ENCODE results near the gene MYH7B.

Gene MYH7B

DNA sequence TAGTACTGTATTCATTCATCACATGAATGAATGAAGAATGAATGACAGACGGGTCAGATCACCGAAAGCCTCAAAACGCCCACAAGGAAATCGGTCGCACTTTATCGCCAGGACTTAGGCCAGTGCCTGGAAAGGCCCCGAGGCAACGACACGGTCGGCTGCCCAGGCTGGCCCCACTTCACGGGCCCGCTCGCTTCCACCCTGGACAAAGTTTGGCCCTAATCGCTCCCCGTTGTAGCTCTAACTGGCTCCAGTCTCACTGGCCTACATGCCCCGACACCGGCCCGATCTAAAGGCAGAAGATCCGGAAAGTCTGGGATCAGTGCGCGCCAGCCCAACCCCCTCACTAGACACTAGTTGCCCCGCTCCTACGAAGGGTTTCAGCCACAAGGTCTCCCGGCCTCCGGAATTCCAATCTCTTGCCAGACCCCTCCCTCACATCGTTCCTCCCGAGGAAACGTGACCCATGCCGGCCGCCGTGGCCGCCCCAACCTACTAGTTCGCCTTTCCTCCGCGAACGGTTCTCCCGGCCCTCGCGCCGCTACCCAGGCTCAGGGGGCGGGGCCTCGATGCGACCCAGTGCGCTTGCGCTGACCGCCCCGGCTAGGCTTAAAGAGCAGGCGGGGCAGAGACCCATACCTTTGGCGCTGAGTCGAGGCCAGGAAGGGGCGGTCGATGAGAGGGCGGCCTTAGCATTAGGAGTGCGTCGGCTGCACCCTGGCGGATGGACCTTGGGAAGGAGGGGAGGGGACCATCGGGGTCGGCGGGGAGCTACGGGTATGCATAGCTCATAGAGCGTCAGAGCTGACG, at the start of gene MYH7B, which contains the start of gene GSS:
Gene MYH7B (plus strand): TSS at position 638 of the 810 bp plus-strand sequence. CDS start 22,138 bp downstream, outside the sequence.
Gene GSS (minus strand): TSS at position 576 of the 810 bp plus-strand sequence. CDS start 3,954 bp downstream, outside the sequence.
- peak; percentile 93 for DNase-seq (ENCODE audit: low spot score)

DNA sequence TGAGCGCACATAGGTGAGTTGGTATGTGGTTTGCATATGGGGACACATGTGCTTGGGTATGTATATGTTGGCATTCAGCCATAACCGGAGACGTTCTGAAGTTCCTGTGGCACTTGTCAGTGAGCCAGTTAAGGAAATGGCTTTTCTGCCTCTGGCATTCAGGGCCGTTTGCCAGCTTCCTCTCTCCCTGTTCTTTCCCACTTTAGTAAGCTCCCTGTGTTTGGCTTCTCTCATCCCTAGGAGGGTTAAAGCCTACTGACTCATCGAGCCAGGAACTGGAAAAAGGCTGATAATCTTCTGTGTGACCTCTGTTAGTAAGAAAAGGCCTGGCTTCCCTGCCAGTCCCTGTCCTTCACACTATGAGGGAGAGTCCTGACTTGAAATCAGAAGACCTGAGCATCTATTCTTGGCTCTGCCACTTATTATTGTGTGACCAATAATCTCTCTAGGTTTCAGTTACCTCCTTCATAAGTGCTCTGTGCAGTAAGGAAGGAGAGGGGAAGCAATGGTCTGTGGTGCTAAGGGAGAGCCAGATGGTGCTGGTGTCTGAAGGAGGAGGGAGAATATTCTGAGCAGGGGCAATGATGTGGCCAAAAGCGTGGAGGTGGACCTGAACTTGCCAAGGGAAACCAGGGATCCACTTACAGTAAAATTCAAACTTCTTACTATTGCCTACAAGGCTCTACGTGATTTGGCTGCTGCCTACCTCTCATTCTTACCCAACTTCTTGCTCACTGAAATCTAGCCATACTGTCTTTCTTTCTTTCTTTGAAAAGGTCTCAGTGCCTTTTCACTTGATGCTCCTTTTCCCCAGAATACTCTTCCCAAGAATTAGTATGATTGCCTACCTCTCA, 47.8 kb upstream of the MYH7B start:
- peak; percentile 32 for DNase-seq (ENCODE audit: low spot score)

DNA sequence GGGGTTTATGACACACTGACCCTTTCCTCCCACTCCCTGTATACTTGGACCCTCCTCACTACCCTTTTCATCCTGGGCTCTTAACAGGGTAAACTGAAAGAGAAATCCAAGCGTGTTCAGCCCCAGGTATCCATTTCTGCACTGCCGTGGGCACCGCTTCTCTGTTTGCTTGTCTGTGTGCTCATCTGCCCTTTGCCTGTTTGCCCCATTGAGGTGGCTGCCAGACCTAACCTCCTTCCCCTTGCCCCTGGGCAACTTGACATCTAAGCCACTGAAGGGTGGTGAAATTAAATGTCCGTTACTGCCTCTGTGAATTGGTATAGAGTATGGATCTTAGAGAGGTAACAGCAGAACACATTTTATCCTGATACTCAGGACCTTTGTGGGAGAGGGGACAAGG, 40.5 kb upstream of the MYH7B start:
- no peak for DNase-seq (ENCODE audit: low spot score)

DNA sequence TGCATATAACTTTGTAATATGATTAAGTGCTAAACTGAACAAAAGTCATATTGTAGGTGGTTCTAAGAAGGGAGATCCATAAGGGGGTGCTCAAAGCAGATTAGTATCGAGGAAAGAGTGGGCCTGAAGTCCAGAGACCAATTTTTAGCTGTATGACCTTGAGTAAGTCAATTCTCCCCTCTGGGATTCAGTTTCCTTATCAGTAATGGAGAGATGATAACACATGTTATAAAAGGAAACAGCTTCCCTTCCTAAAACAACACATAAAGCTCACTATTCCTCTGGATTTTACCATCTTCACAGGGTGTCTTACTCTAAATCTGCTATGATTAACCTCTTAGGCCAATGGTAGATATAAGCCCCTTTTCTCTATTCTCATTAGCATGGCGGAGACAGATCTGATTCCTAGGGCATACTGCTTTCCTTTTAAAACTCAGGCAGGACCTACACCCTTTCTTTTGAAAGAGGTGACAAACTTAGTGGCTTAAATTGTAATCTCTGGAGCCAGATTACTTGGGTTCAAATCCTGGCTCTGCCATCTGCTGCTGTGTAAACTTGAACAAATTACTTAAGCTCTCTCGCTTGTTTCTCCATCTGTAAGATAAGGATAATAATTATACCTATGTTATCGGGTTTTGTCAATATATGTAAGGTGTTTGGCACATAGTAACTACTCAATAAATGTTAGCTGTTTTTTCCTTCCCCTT, 39.8 kb upstream of the MYH7B start:
- no peak for DNase-seq (ENCODE audit: low spot score)

DNA sequence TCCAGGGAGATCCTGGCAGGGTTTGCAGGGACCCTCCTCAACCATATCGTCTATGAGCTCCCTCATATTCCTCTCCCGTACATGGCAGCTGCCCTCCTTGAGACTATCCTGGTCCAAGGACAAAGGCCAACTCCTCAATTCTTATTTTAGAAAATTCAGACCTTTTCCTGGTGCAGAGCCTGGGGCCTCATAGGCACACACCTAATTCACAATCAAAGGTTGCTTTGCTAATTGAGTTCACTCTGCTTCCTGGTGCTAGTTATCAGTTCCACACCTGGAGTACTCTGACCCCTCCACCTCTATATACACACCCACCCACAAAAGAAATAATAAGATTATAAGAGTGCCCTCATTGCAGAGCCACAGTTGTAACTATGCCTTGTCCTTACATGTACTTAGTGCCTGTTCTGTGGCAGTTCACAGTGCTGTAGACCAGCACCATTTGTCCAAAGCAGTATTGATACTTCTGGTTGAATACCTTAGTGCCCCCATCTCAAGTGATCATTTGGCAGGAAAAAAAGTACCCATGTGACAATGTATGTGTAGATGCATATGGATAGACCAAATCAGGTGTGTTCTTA, 38.8 kb upstream of the MYH7B start:
- no peak for DNase-seq (ENCODE audit: low spot score)

DNA sequence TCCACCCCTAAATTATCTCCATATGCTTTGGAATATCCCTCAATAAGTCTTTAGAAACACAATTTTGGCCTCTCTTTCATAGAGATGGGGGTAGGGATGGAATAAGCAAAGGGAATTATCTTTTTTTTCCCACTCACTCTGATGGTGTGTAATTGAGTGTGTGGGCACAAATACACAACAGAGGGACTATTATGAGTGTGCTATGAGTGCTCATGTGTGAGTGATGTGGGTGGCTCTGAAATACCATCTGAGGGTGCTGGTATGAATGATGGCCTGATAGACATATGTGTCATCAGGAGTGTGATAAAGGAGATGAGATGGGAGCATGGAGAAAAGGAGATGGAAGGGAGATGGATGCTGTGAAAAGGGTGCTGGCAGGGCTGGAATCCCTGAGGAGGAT, 35.6 kb upstream of the MYH7B start:
- DNase-seq (ENCODE audit: low spot score), result no peak

DNA sequence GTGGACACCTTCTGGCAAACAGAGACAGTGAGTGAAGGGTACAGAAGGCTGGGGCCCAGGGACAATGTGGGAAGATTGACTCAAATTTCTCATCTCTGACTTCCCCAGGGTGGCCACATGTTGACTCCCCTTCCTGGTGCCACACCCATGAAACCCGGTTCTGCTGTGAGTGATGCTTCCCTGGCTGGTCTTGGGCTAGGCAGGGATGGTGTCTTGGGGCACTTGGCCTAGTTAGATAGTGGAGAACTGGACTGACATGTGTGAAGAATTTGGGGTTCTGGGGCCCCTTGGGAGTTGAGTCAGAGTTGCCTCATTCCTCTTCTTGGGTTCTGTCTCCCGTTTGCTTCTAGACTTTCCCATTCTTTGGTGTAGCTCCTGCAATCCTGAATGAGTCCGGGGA, 34.2 kb upstream of the MYH7B start:
- DNase-seq (ENCODE audit: low spot score), result no peak

DNA sequence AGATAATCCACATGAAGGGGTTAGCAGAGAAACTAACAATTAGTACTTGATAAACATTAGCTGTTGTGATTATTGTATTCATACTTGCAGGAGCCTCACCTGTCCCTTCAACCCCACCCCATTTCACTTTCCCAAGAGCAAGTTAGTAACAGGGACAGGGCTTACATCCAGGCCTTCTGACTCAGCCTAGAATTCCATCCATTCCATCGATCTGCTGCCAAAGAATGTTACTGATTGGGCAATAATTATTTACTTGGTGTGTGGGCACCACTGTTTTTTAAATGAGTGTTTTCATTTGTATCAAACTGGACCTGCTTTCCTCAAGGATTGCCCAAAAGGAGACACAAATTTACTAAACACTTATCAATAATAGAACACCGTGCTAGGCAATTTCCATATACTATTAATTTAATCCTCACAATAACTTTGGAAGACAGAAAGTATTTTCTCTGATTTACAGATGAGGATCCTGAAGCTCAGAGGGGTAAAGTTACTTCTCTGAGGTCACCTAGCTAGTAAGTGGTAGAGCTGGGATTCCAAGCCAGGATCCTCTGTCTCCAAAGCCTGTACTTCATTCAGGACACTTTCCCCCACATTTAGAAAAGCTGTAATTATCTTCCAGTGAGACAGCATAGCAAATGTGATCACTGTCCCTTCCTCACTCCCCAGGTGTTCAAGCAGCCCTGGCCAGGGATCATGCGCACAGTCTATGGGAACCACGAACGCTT, 32.9 kb upstream of the MYH7B start:
- DNase-seq (ENCODE audit: low spot score), result no peak

DNA sequence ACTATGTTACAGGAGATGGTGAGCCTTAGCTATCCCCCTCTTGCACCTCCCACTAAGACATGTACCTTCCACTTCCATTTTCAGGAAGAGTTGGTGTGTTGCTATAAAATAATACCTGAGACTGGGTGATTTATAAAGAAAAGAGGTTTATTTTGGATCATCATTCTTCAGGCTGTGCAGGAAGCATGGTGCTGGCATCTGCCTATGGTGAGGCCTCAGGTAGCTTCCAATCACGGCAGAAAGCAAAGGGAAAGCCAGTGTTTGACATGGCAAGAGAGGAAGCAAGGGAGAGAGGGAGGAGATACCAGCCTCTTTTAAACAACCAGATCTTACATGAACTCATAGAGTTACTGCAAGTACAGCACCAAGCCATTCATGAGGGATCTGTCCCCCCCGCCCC, 32.3 kb upstream of the MYH7B start:
- DNase-seq (ENCODE audit: low spot score), result no peak

DNA sequence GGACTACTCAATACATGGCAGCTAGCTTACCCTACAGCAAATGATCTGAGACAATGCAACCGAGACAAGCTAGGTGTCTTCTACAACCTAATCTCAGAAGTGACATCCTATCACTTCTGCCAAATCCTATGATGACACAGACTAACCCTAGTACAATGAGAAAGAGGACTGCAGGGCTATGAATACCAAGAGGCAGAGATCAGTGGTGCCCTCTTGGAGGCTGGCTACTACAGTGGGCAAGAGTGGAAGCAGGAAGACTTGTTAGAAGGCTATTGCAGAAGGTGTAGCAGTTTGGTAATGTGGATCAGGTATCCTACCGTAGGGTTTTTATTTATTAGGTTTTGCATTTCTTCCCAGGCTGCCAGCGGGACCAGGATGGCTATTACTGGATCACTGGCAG, 30.3 kb upstream of the MYH7B start:
- DNase-seq (ENCODE audit: low spot score), result no peak

DNA sequence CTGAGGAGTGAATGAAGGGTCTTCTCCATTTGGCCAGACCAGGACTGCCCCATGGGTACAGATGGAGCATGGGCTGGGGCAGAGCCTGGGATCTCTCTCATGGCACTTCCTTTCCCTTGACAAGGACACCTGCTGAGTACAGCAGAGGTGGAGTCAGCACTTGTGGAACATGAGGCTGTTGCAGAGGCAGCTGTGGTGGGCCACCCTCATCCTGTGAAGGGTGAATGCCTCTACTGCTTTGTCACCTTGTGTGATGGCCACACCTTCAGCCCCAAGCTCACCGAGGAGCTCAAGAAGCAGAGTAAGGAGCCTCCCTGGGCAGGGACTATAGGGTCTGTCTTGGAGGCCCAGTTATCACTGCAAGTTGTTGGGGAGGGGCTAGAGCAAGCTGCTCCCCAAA, 29.7 kb upstream of the MYH7B start:
- no peak for DNase-seq (ENCODE audit: low spot score)

DNA sequence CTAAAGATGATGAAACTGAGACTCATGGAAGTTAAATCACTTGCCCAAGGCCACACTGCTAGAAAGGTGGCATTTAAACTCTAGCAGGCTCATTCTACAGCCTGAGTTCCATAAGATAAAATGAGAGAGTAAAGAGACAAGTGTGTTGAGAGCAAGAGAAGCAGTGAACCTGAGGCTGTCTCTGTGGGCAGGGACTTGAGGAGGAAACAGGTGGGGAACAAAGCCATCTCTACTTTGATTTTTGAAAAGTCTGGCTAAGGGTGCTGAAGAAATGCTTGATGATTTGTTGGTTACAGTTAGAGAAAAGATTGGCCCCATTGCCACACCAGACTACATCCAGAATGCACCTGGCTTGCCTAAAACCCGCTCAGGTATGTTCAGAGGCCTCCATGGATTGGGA, 29.1 kb upstream of the MYH7B start:
- no peak for DNase-seq (ENCODE audit: low spot score)

DNA sequence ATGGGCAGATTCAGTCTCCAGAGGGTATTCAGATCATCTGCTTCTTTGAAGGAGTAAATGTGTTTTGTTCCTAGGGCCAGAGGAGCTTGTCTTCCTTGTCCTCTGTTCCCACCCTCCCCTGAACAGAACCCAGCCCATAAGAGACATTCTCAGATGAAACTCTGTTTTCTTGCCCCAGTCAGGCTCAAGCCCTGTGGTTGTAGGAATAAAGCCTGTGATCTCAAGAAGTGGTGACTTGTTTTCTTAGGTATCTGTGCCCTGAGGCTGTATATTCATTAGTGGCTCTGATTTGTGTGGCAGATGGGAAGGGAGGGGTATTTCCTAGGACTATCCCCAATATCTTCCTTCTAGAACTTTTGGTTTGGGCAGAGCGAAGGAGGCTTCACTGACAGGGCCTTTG, 27.9 kb upstream of the MYH7B start:
- DNase-seq (ENCODE audit: low spot score), result no peak

DNA sequence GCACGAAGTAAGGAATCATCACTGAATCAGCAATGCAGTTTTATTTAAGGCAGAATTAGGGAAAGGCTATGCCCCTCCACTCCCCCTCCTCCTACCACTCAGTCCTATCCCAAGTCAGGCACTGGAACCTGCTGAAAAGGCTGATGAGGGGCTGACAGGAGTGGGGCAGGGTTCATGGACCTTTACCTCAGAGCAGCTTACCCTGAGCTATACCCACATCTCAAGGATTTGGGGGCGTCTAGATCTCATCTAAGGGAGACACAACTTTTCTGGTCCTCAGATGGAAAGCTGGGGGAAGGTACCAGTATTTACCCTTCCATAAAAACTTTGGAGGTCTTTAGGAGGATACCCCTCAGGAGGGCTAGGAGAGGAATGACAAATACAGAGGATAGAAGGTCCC, 27.3 kb upstream of the MYH7B start:
- no peak for DNase-seq (ENCODE audit: low spot score)

DNA sequence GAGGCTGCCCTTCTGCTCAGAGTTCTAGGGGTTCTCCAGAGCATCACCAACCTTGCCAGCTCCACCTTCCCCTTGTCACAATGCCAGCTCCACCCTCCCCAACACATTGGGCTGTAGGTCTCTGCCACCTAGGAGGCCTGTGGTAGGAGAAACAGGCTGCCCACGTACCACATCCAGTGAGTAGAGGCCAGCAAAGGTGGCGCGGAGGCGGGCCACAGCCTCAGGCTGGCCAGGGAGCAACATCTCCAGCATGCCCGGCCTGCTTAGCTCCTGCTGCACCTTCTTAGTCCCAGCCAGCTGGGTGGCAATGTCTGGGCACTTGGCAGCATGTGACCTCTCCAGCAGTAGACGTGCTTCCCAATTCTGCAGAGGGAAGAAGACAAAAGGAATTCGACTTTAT, 23.9 kb upstream of the MYH7B start:
- no peak for DNase-seq (ENCODE audit: low spot score)

DNA sequence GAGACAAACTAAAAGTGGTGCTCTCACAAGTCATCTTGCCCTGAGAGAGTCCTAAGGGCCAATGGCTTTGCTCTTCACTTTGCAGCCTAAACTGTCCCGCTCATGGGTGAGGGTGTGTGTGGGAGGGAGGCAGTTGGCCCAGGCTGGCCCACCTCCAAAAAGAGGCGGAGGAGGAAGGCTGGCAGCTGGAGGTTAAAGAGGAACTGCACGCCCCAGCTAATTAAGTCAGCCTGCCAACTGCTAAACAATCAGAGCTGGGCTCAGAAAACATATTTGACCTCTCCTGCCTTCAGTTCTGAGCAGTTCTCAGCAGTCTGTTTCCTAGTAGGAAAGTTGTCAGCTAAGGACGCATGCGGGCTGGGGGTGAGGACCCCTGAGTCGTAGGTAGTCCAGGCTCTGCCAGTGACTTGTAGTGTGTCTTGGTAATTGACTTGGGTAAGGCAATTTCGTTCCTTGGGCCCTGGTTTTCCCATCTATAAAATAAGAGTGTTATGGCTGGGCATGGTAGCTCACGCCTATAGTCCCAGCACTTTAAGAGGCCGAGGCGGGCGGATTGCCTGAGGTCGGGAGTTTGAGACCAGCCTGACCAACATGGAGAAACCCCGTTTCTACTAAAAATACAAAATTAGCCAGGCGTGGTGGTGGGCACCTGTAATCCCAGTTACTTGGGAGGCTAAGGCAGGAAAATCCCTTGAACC, 17.1 kb upstream of the MYH7B start:
- DNase-seq (ENCODE audit: low spot score), result peak; percentile 57

DNA sequence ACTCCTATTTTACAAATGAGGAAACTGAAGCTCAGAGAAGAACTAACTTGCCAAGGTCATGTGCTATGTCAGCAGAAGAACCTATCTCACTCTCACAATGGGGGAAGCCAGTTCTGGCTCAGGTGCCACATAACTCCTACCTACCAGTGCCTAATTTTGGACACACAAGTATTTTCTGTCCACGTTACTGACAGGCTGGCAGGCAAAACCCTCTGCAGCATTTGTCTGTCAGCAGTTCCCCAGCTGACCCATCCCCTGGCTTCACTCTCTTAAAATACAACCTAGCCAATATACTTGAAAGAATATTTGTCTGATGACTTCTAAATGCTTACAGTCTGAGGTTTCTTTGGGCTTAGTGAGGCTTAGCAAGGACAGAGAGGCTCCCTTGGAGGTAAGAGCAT, 15.6 kb upstream of the MYH7B start:
- DNase-seq (ENCODE audit: low spot score), result no peak

DNA sequence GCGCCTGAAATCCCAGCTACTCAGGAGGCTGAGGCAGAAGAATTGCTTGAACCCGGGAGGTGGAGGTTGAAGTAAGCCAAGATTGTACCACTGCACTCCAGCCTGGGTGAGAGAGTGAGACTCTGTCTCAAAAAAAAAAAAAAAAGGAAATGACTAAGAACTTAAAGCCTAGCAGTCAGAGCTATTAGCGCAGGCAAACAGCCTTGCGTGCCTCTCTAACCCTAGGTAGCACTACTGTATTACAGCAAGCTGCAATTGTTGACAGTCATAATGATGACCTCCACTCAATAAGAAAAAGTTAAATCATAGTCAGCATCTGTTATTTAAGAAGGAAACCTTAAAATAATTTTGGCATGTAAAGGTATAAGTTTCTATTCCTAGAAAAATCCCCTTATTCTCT, 14.4 kb upstream of the MYH7B start:
- no peak for DNase-seq (ENCODE audit: low spot score)

DNA sequence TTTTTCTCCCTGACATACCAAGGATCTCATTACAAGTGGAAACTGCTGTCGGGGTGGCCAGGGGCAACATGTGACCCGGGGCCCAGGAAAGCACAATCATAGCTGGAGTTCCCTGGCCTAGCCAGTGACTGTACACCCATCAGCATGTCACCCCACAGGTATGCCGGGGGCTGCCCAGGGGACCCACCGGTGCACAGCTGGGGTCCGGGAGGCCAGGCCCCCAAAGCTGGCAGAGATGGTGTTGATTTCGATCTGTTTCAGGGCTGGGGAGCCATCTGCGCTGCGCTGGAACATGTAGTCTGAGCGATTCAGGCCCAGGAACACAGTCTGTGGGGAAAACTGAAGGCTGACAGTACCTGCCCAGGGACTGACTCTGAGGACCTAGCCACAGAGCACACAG, 13.4 kb upstream of the MYH7B start:
- no peak for DNase-seq (ENCODE audit: low spot score)

DNA sequence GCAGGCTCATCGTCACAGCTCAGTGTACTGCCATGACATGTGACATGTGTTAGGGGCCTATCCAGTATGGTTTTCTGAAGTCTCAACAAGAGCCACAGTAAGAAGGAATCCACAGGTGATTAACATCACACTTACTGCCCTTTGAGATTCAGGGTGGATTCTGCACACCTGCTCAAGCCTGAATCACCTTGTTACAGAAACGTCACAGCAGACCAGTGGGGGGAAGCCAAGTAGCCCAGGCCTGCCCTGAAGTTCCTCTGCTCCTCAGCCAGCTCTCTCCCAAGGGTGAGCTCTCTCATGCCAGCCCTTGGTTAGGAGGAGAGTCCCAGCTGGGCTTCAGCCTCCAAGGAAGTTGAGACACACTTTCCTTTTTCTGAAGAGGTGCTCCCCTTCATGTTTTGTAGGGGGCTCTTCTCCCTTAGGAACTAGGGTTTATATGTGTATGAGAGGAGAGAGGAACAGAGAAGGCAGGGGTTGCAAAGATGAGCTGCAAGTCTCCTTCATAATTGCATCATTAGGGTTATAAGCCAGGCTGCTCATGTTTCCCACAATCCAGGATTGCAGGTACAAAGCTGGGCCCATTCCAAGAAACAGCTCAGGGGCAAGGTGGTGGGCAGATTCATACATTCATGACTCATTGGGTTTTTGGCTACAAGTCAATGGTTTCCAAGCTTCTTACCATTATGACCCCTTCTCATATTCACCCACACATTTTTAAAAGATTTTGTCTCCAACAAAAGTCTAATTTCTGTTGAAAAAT, 11.7 kb upstream of the MYH7B start:
- DNase-seq (ENCODE audit: low spot score), result no peak
